SU-DHL-6 (cell line): Measurements from ENCODE around the gene NKAIN4.

ENCODE experiments used
- H2AFZ ChIP-seq: fragments of 200-600 bp; sonication (generic); 2 replicates; pipeline ENCODE4 v1.6.1; 2014; ENCODE audit warnings: low read depth, mild to moderate bottlenecking, moderate library complexity, mixed read lengths, antibody characterized with exemption, low read length; ENCODE audit not compliant: severe bottlenecking
- H3F3A ChIP-seq: fragments of 200-600 bp; shearing (Covaris generic); 2 replicates; pipeline ENCODE4 v1.6.0; 2016; ENCODE audit warnings: antibody characterized with exemption, mild to moderate bottlenecking; ENCODE audit not compliant: insufficient read depth
- H3K27ac ChIP-seq: fragments of 200-600 bp; sonication (generic); 2 replicates; pipeline ENCODE4 v1.5.1; 2016; ENCODE audit warnings: low read depth, mild to moderate bottlenecking, low read length, moderate library complexity, mixed read lengths
- H3K27me3 ChIP-seq: fragments of 200-600 bp; sonication (generic), shearing (Covaris generic); 2 replicates; pipeline ENCODE4 v1.6.0; 2014; ENCODE audit warnings: mild to moderate bottlenecking, low read length
- H3K36me3 ChIP-seq: fragments of 200-600 bp; sonication (generic); 2 replicates; pipeline ENCODE4 v1.6.1; 2014; ENCODE audit warnings: mild to moderate bottlenecking, low read length, mixed read lengths
- H3K4me2 ChIP-seq: fragments of 300-600, 200-600 bp; shearing (Covaris generic), sonication (generic); 2 replicates; pipeline ENCODE4 v1.6.0; 2014; ENCODE audit warnings: low read length, low read depth, mild to moderate bottlenecking; ENCODE audit not compliant: poor library complexity, severe bottlenecking
- H3K4me3 ChIP-seq: fragments of 200-600 bp; sonication (generic); 2 replicates; pipeline ENCODE4 v1.5.1; 2014; ENCODE audit warnings: antibody characterized with exemption, low read length, mild to moderate bottlenecking, mixed read lengths; ENCODE audit not compliant: insufficient read depth, poor library complexity, severe bottlenecking
- H3K79me2 ChIP-seq: fragments of 200-600 bp; sonication (generic); 2 replicates; pipeline ENCODE4 v1.6.1; 2014; ENCODE audit warnings: mild to moderate bottlenecking, low read length, moderate library complexity; ENCODE audit not compliant: insufficient read depth
- H3K9ac ChIP-seq: fragments of 200-600 bp; sonication (generic); 2 replicates; pipeline ENCODE4 v1.7.0; 2014; ENCODE audit warnings: mild to moderate bottlenecking, low read length
- H3K9me2 ChIP-seq: fragments of 200-600 bp; sonication (generic); replicated peaks from 2 replicates; pipeline ENCODE4 v1.6.1; 2014; ENCODE audit warnings: low read length; ENCODE audit not compliant: insufficient read depth
- H3K9me3 ChIP-seq: fragments of 200-600 bp; sonication (generic); 2 replicates; pipeline ENCODE4 v1.6.1; 2014; ENCODE audit warnings: low read length, mixed read lengths; ENCODE audit not compliant: insufficient read depth
- H4K20me1 ChIP-seq: fragments of 200-600 bp; sonication (generic); 2 replicates; pipeline ENCODE4 v1.6.1; 2014; ENCODE audit warnings: low read depth, mild to moderate bottlenecking, antibody characterized with exemption, low read length, moderate library complexity, mixed read lengths
- CTCF ChIP-seq: fragments of 200-600 bp; sonication (generic); IDR thresholded peaks from one replicate; pipeline ENCODE4 v1.5.1; 2017; ENCODE audit warnings: antibody characterized with exemption, mild to moderate bottlenecking, low read length, moderate library complexity; ENCODE audit not compliant: insufficient read depth, poor library complexity, severe bottlenecking
- EZH2phosphoT487 ChIP-seq: fragments of 200-600 bp; sonication (generic), shearing (Covaris generic); conservative IDR thresholded peaks from 2 replicates; pipeline ENCODE4 v1.6.1; 2018; ENCODE audit warnings: mild to moderate bottlenecking, antibody characterized with exemption, low read length, moderate library complexity, mixed read lengths

The NKAIN4 gene

DNA sequence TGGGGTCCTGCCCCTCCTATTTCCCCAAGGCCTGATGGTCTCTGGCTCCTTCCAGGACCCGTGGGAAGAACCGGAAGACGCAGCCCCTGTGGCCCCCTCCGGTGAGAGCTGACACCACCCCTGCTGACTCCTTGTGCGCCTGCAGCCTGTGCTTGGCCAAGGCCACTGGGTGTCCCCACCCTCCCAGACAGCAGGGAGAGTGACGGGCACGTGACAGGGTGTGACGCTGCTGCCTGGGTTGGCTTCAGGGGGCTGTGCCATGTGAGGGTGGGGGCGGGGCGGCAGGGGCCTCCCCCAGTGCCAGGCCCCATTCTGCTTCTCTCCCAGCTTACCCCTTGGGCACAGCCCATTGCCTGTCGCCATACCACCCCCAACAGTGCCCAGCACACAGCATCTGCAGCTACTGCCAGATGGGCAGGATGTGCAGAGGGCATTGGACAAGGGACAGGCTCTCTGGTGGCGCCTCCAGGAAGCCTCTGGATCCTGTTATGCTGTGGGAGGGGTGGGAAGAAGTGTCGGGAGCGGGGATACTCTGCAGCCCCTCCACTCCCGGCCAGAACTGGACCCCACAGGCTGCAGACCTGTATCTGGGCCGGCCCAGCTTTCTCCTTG is 15.6 kb downstream of the NKAIN4 start:
- H3K27ac ChIP-seq: no peak overlapping the region
- no peaks in the 10 kb centered on the region for H3K27me3 ChIP-seq
- H4K20me1 ChIP-seq: no peaks in the 10 kb centered on the region
- H3K79me2 ChIP-seq: no peaks in the 10 kb centered on the region
- H3K4me2 ChIP-seq: no peak overlapping the region
- no peaks in the 10 kb centered on the region for H3K9me2 ChIP-seq
- no peak for TF ChIP-seq EZH2phosphoT487
- TF ChIP-seq CTCF: no peak
- H2AFZ ChIP-seq: no peak overlapping the region
- H3K4me3 ChIP-seq: no peak overlapping the region
- no peaks in the 10 kb centered on the region for H3K9me3 ChIP-seq
- no peak overlapping the region for H3K9ac ChIP-seq
- no peaks in the 10 kb centered on the region for H3F3A ChIP-seq
- no peaks in the 10 kb centered on the region for H3K36me3 ChIP-seq

DNA sequence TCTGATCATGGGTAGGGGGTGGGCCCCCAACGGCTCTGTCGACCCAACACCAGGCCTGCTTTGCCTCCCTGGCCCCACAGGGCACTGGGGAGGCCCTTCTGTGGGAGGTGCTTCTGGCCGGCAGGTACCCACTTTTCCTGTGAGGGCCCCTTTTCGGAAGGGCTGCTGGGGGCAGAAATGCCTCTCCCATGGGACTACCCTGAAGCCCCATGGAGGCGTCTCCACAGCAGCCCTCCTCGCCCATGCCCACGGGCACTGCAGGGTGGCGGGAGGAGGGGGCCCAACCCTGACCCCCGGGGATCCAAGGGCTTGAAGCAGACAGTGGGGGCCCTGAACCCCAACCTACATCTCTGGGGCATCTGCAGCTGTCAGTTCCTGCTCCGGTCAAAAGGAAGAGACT is 16.2 kb downstream of the NKAIN4 start:
- TF ChIP-seq CTCF: no peak
- no peak for TF ChIP-seq EZH2phosphoT487
- Histone ChIP-seq H3K79me2 (no peaks in the 10 kb centered on the region), H3F3A (no peaks in the 10 kb centered on the region), H2AFZ (no peak overlapping the region), H3K9ac (no peak overlapping the region), H3K9me3 (no peaks in the 10 kb centered on the region), H4K20me1 (no peaks in the 10 kb centered on the region), H3K4me3 (no peak overlapping the region), H3K27ac (no peak overlapping the region), H3K27me3 (no peaks in the 10 kb centered on the region), H3K36me3 (no peaks in the 10 kb centered on the region), H3K4me2 (no peak overlapping the region), H3K9me2 (no peaks in the 10 kb centered on the region)

DNA sequence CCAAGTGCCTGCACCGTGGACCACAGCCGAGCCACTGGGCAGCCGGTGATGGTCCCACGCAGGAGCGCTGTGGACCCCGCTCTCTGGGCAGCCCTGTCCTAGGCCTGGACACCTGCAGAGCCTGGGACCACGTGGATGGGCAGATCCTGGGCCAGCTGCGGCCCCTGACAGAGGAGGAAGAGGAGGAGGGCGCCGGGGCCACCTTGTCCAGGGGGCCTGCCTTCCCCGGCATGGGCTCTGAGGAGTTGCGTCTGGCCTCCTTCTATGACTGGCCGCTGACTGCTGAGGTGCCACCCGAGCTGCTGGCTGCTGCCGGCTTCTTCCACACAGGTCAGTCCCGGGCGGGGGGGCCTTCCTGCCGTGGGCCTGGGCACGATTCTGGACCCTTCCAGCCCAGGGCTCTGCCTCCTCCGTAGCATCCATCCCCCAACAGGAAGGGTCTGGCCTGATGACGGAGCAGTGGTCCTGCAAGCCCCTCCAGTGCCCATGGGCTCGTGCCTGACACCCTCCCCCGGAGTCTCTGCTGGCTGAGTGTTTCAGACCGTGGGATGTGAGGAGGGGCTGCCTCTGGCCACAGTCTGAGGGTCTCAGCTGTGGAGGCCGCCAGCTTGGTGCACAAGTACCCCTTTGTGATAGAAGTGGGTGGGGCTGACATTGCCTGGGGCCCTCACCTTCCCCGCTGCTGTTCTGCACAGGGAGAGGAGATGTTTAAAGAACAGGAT is 18.0 kb downstream of the NKAIN4 start:
- no peak overlapping the region for H3K4me2 ChIP-seq
- no peaks in the 10 kb centered on the region for H3K27me3 ChIP-seq
- no peaks in the 10 kb centered on the region for H3F3A ChIP-seq
- no peaks in the 10 kb centered on the region for H3K79me2 ChIP-seq
- H2AFZ ChIP-seq: no peak overlapping the region
- H3K9me3 ChIP-seq: no peaks in the 10 kb centered on the region
- no peak for TF ChIP-seq EZH2phosphoT487
- TF ChIP-seq CTCF: no peak
- H4K20me1 ChIP-seq: no peaks in the 10 kb centered on the region
- no peak overlapping the region for H3K9ac ChIP-seq
- H3K4me3 ChIP-seq: no peak overlapping the region
- no peak overlapping the region for H3K27ac ChIP-seq
- H3K9me2 ChIP-seq: no peaks in the 10 kb centered on the region
- no peaks in the 10 kb centered on the region for H3K36me3 ChIP-seq
